NK-92 (cell line): Measurements from ENCODE around the gene LANCL1.

Experiments used
- DNase-seq: peaks from one replicate; lab custom pipeline; 2025; ENCODE audit not compliant: unreplicated experiment; lab: John Stamatoyannopoulos, UW

Gene LANCL1, protein sequence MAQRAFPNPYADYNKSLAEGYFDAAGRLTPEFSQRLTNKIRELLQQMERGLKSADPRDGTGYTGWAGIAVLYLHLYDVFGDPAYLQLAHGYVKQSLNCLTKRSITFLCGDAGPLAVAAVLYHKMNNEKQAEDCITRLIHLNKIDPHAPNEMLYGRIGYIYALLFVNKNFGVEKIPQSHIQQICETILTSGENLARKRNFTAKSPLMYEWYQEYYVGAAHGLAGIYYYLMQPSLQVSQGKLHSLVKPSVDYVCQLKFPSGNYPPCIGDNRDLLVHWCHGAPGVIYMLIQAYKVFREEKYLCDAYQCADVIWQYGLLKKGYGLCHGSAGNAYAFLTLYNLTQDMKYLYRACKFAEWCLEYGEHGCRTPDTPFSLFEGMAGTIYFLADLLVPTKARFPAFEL

DNA sequence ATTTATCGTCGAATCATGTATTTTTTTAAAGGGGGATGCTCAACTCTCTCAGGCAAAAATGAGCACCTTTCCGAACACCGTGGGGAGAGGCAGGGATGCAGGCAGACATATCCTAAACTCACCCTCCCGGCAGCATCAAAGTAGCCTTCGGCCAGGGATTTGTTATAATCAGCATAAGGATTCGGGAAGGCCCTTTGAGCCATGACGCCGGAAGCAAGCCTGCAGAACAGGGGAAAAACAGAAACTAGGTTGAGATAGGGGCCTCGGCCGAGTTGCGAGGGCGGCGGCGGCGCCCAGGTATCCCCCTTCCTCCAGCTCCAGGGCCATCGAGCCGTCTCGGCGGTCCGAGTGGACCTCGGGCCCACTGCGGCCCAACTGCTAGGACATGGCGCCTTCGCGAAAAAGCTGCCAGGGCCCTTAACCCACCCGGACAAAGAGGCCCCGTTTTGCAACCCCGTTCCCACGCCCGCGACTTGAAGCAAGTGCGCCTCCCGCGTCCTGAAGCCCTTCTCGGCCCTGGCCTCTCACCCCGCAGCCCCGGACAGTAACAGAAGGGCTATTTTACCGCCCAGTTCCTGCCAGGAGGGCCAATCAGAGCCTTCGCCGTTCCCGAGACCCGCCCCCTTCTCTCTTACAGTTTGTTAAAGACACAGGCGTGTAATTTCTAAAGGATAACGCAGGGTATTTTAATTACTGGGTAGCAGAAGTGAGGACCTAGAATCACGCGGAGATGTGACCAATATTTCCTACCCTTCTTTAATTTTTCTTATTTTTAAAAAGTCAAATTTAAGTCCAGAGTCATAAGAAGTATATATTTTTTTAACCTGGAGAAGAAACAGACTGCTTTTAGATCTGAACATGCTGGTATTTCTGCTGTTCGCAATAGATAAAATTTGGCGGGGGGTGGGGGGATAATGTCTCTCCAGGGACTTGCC is at the start of gene LANCL1:
LANCL1 (minus strand) TSS at position 566 of the 935 bp plus-strand sequence; CDS start at position 203, 363 bp downstream.
- no peak for DNase-seq

DNA sequence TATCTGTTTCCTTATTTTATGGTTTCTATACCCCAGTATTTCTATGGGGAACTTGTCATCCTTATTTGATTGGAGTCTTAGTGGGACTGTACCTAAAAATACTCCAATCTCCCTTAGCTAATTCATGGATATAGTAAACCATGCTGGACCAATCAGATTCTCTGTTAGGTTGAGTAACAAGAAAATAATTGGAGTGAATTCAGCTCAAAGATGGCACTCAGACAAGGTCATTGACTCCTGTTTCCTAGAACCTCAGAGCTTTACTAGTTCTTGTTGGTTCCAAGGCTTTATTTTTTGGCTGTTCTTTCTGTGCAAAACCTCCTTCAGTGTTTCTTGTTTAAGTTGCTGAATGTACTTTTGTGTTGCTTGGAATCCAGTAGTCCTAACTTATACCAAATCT is 48.0 kb upstream of the LANCL1 start:
- DNase-seq: no peak

DNA sequence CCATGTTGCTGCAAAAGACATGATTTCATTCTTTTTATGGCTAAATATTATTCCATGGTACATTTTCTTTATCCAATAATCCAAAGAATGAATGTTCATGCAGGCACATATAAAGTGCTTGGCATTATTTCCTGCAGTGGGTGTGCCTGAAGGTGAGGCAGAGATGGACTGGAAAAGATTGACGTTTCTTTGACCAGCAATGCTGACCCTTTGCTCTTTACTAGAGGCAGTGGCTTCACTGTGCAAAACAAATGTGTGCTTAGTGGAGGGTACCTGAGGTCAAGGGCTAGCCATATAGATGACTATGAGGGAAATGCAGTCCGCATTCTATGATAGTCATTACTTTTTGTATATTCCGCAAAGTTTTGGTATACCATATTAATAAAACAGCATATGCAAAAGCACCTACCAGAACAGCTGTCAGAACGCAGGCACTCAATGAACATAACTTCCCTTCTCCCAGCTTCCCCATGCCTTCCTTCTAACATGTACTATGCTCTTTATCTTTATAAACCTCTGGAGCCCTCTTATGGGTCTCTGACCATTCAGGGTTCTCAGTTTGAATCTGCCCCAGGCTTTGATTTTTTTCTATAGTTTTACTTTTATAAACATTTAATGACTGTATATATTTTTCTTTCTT is 47.2 kb upstream of the LANCL1 start:
- DNase-seq: no peak

DNA sequence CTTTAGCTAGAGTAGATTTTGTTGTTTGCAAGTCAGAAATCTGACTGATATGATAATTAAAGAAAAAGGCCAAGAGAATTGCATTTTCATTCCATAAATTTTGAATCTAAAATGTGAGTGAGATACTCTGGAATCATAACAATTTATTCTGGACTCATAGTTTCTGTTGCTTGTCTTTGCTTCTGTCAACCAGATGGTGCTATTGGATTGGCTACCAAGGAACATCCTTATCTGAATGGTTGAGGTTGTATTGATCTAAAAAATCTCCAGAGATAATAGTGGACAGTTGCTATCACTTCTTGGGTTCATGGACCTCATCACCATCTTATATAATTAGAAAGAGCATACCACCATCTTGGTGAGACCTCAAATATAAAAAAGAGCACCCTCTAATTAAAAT is 45.8 kb upstream of the LANCL1 start:
- DNase-seq: no peak

DNA sequence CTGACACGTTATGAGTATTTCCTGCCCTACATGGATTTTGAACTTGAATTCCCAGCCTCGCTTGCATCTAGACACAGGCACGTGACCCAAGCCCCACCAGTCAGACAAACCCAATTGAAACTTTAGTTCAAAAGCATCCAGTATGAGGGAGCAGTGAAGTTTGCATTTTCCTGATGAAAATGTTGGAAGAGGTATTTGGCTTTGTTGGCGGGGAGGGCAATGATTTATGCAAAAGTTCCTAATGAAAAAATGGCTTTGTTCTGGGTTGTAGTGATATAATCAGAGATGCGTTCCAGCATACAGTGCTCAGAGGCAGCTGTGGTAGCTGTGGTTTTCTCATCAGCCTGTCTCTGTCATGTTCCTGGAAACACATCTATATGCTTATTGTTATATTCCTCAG is 43.0 kb upstream of the LANCL1 start:
- no peak for DNase-seq

DNA sequence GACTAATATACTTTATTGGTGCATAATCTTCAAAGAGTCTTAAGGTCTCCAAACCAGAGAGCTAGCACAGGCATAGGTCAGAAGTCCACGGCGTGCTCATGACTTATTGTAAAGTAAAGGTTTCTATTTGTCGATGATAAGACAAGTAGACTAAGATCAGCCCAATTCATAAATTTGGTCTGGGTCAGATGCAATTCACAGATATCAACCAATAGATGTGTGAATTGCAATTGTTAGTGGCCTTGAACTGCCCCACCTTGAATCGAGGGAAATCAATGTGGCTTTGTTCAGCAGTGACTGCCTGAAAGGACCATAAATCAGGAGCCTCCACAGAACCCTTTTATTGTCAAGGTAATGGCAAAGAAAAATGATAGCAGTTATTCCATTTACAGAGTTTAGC is 40.7 kb upstream of the LANCL1 start:
- no peak for DNase-seq

DNA sequence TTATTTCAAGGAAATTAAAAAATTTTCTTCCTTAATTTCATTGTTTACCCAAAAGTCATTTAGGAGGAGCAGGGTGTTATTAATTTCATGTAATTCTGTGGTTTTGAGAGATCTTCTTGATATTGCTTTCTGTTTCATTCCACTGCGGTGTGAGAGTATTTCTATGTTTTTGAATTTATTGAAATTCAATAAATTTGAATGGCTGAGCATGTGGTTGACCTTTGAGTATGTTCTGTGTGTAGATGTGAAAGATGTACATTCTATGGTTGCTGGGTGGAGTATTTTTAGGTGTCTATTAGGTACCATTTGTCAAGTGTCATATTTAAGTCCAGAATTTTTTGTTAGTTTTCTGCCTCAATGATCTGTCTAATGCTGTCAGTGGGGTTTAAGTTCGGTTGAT is 39.4 kb upstream of the LANCL1 start:
- no peak for DNase-seq

DNA sequence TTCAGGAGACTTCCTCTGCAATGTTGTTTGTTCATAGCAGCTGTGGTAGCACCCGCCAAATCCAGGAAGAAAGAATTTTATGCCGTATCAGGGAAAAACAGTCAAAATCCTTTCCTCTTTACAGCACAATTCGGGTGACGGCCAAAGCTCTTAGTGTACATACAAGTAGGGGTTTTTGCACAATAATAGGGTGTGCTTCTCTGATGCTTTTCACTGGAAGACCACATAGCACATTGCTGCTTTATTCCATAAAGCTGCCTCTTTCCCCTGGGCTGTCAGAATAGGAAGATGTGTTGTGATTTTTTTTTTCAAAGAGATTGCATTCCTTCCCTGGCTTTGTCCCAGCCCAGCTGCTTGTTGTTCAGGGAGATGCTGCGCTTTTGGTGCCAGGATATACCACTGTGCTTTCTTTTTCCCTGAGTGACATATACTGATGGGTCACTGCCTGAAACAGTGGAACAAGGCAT is 27.2 kb upstream of the LANCL1 start:
- DNase-seq: no peak

DNA sequence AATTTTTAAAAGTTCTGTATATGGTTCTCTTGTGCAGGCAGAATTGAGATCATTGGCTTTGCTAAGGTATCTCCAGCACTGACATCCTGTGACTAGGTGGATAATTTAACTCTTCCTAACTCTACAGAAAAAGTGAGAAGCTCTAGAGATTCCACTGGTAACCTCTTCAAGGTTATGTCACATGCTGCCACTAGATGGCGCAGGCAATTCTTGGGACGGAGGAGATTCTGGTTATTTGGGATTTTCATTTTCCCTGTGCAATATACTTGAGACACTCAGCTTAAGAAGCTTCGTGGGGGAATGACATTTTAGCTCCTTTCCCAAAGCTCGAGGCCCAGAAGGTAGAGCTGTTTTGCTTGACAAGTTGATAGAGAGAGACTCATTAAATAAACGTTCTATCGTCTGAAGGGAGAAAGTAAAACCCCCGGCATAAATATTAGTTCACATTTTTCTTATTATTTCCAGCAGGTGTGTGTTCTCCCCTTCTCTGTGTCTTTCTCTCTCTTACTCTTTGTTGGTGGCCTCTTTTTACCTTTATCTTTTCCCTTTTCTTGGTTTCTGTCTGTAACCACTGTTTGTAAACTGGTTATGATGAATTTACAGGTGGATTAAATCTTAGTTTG is 26.6 kb upstream of the LANCL1 start:
- DNase-seq: no peak

DNA sequence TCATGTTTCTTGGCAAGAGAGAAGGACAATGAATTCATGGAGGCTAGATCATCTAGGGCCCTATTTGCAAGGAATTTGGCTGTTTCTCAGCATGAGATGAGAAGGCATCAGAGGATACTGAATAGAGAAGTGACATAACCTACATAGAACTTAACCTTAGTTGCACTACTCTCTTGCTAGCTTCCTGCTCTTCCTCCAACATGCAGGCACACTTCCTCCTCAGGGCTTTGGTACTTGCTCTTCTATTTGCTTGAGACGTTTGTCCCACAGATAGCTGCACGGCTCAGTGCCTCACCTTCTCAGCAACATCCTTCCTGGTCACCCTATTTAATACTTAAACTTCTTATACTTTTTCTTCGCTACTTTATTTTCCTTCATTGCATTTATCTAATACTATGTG is 20.0 kb upstream of the LANCL1 start:
- DNase-seq: no peak

DNA sequence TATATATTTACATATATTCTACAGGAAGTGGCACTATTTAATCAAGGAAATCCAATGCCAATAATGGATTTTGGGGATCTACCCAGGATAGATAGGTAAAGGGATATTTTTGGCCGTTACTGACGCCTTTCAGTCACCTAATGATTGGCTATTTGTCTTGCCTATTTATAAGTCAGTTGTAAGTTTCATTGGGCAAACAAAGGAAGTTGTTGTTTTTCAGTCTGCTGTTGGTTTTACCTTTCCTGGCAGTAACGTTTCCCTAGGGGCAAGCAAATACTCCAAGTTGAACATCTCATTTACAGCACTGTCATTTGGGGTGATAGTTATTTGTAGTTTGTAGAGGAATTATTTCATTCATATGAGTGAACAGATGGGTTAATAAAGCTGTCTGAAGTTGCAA is 17.0 kb upstream of the LANCL1 start:
- no peak for DNase-seq

DNA sequence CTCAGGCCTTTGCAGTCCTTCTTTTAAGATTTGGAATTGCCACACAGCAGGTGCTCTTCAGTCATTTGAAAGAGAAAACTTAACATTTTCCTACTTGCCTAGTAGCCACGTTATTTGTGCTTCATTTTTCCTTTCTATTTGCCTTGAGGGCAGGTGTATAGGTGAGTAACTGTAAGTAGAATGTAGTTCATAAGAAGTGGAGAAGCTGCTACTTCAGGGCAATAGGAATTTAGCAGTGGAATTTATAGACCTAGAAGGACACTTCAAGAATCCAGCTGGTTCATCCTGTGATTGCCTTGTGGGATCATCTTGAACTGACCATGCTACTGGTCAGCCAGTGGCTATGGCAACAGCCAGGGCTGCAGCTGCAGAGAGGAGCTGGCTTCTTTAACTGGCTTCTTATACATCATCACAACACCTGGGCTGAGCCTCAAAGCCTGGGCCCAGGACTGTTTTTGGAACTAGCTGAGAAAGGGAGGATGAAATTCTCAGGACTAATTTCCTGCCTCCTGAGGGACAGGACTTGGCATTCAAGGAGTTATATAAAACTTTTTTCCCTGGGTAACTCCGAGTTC is 5.1 kb upstream of the LANCL1 start:
- DNase-seq: no peak

DNA sequence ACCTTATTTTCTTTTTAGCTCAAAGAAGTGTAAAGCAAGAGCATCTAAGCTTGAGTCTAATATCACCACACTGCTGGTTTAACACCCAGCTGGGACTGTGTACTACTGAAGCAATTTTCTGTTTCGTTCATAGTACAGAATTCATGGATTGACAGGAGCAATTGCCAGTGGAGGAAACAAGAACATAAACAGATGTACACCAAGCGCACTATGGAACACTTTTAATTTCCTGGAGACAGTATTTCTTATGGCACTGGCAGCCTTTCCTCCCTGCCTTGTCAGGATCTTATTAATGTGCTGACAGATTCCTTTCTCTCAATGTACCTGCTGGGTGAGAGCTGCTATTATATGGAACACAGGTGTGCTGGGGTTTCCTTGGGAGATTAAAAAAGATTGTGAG is 4.2 kb upstream of the LANCL1 start:
- no peak for DNase-seq

DNA sequence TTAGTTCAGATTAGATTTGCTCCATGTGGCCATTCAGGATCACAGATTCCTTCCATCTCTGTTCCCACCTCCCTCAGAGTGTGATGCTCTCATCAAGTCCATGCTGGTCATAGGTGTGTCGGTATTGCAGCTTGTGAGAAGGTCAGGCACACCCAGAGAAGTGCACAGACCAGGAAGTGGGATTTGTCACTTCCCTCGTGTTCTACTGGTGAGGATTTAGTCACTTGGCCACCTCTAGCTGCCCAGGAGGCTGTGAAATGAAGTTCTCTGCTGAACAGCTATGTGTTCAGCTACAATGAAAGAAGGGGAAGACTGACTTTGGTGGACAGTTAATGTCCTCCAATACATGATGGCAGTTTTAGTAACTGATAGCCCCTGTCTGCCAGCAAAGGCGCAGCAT is 3.5 kb upstream of the LANCL1 start:
- no peak for DNase-seq

DNA sequence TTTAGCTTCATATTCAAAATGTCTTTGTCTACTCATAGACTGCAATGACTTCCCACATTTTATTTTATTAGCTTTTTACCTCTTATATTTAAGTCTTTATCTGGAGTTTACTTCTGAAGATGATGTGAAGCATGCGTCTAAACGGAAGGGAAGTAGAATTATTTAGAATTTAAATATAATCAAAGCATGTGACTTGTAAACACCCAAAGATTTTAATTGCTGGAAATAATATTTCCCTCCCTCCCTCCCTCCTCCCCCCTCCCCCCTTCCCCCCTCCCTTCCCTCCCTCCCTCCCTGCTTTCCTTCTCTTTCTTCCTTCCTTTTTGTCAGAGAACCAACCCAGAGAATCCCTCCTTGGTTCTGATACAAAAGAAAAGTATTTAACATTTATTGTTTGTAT is 2.1 kb upstream of the LANCL1 start:
- DNase-seq: no peak

DNA sequence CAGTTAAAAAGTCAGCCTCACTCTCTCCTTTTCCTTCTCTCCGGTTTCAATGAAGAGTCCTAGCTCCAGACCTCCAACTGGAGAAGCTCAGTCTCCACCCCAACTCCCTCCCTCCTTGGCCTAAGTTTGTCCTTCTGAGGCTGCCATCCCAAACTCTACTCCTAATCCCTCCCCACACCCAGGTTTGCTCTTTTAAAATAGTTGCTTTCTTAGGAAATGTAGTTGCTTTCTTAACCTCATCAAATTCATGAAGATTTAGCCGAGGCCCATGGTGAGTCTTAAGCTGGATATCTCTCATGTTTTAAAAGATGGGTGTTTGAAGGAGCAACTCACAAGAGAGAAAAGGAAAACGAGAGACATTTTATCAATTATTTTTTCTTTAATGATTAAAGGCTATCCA is 937 bp upstream of the LANCL1 start:
- DNase-seq: no peak

DNA sequence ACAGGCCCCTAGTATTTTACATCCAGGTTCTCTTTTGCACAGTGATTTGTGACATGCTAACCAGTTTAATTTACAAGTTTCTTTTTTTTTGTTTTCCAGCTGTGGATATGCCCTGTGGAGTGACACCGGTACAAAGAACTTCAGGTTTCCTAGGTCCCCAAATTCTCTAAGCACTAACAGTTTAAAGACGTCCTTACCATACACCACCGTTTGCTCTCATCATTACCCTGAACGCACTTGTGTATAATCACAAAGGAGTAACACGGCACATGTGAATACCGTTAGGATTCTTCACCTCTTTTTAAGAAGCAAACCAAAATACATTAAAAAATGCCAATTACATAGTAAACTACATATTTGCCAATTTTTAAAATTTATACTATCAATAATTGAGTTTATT is 853 bp downstream of the LANCL1 start:
- DNase-seq: no peak

DNA sequence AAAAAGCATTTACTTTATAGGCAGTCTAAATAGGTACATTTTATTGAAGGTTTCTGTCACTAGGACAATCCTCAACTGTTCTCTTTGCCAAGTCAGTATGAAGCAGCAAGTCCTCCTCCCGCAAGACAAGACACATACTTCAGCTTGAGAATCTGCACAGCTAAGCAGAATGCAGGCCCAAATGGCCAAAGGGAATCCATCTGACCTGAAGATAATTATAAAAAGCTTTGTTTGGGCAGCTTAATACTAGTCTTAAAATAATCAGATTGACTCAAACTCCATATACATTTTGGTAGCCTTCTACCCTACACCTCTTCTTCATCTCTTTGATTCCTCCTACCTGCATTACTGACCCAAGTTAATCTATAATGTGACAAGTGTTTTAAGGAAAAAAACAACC is 1.8 kb downstream of the LANCL1 start:
- DNase-seq: no peak

DNA sequence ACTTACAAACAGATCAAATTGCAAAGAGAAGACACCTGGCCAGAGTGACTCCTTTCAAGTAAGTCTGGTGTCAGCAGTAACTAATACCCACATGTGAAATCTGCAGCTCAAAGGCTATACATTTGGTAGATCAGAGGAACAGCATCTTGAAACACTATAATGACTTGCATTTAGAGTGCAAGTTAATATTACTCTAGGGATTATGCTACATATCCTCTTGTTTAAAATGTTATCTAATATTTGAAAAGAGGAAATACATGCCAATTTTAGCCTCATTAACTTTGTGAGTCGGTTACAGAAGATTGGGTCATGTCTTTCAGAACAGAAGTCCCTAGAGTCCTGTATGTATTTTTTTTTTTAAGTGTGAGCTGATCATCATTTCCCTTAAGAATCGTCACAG is 15.2 kb downstream of the LANCL1 start:
- DNase-seq: no peak

DNA sequence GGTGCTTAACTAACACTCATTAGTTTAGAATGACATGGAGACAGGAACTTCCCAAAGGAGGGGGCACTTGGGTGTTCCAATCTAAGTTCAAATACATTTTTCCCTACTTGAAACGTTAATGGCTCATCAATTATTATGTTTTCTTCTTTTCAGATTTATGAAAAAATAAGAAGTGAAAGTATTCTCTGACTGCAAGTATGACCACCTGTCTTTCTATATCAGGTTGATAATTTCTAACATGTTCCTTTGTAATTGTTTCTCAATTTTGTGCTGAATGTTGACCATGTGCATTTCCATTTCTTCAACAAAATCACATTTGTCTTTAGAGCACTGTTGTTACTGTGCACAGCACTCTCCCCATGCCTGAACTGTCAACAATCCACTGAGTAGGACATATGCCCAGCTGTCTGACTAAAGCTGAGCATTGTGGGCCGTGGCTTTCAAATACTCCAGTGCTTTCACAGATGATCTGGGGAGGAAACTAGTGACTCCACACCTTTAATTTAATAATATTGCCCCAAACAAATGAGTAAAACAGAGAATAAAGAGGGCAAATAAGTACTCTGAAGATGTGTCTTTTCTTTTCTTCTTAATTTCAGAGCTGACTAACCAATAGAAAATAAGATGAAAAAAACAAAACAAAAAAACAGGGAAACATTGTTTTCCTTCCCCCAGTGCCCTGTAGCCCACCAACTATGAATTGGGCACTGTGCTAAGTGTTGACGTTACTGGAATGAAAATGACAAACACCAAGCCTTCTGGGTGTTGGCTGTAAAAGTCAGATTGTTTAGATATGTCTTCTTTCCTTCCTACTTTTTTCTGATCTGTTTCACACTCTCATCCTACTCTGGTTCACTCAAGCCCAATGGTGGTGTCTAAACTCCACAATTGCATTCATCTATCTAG is 16.0 kb downstream of the LANCL1 start:
- no peak for DNase-seq
